Measurements from ENCODE around the gene SIRT5.

- no peak for TF ChIP-seq CTCF (IDR thresholded peaks at IDR 0.05; ENCODE audit: insufficient read depth, low read length)
- TF ChIP-seq POLR2AphosphoS5 (IDR thresholded peaks at IDR 0.05; ENCODE audit: low read depth) = no peak
- no peak for TF ChIP-seq GABPA (IDR thresholded peaks at IDR 0.05; ENCODE audit: low read depth)
- TF ChIP-seq REST (IDR thresholded peaks at IDR 0.05; ENCODE audit: insufficient replicate concordance, low read depth) = no peak
Measured at GRCh38 chr6:13641315-13641714, 66.9 kb downstream of the SIRT5 start.

All from HL-60 (cell line).